ENCODE measurements around the gene SLC25A29. TPM values are rescaled to one million over a fixed set of nuclear protein-coding genes. Genes with fewer than 3 reads are reported as not detected.
"Not testable (repeated sequence)": the region's sequence is repeated elsewhere in the genome, so short reads cannot be mapped to it uniquely, and the experiment has no call there.

Gene SLC25A29
- total and polyA plus RNA-seq, 2 donors (not counting 1 experiment from before 2014, with no cell fraction given), result 6.2 to 24.1 TPM

GRCh38 chr14:100345711-100346110 lies 39.5 kb upstream of the SLC25A29 start:
- Histone ChIP-seq H4K20me1 (ENCODE audit: control insufficient read depth, extremely low read depth, insufficient read depth, low read length) (no peaks in the 10 kb centered on the region), H3K9ac (ENCODE audit: insufficient read depth, low read length) (no peak overlapping the region), H3K9me3 (ENCODE audit: control insufficient read depth, insufficient read depth, low read depth, low read length) (no peaks in the 10 kb centered on the region), H3K4me3 (replicated peaks in 1 of 4; ENCODE audit: control extremely low read depth in 1 of 4, insufficient read depth in 1 of 4, low read depth in 3 of 4, low read length in 4 of 4) (no peak overlapping the region), H3K79me2 (ENCODE audit: control insufficient read depth, insufficient read depth, low read length) (no peaks in the 10 kb centered on the region), H3K4me2 (ENCODE audit: extremely low read depth, insufficient read depth, low read length) (no peak overlapping the region), H2AFZ (ENCODE audit: low read length) (no peak overlapping the region), H3K36me3 (ENCODE audit: control insufficient read depth, insufficient read depth, low read length) (peaks cover 14% of the 10 kb centered on the region), H3K27me3 (ENCODE audit: control insufficient read depth, insufficient read depth, low read length) (no peaks in the 10 kb centered on the region), H3K27ac (ENCODE audit: insufficient read depth, low read length) (no peak overlapping the region), H3K4me1 (ENCODE audit: control insufficient read depth, extremely low read depth, insufficient read depth, low read length) (no peaks in the 10 kb centered on the region)
- no peak for DNase-seq (ENCODE audit: low read depth in 2 of 2)
- TF ChIP-seq CTCF (conservative IDR thresholded peaks at IDR 0.05 in 1 of 2, IDR thresholded peaks at IDR 0.05 in 1 of 2; ENCODE audit: low read depth in 1 of 2, low read length in 2 of 2) (no peak), EZH2 (IDR thresholded peaks at IDR 0.05; ENCODE audit: low read length, missing control alignments) (no peak)

- H3K4me1 ChIP-seq (ENCODE audit: control insufficient read depth, extremely low read depth, insufficient read depth, low read length); H3K4me2 ChIP-seq (ENCODE audit: extremely low read depth, insufficient read depth, low read length); H3K4me3 ChIP-seq (replicated peaks in 1 of 4; ENCODE audit: control extremely low read depth in 1 of 4, insufficient read depth in 1 of 4, low read depth in 3 of 4, low read length in 4 of 4); H3K9me3 ChIP-seq (ENCODE audit: control insufficient read depth, insufficient read depth, low read depth, low read length); DNase-seq (ENCODE audit: low read depth in 2 of 2); H3K9ac ChIP-seq (ENCODE audit: insufficient read depth, low read length); H2AFZ ChIP-seq (ENCODE audit: low read length); H4K20me1 ChIP-seq (ENCODE audit: control insufficient read depth, extremely low read depth, insufficient read depth, low read length); H3K27me3 ChIP-seq (ENCODE audit: control insufficient read depth, insufficient read depth, low read length); H3K27ac ChIP-seq (ENCODE audit: insufficient read depth, low read length); H3K79me2 ChIP-seq (ENCODE audit: control insufficient read depth, insufficient read depth, low read length): not testable (repeated sequence)
- H3K36me3 ChIP-seq (ENCODE audit: control insufficient read depth, insufficient read depth, low read length), result peaks cover 19% of the 10 kb centered on the region
Measured at GRCh38 chr14:100344657-100345056, 38.4 kb upstream of the SLC25A29 start.

GRCh38 chr14:100342826-100343225 lies 36.6 kb upstream of the SLC25A29 start:
- not testable (repeated sequence) for H3K27ac ChIP-seq (ENCODE audit: insufficient read depth, low read length); H3K27me3 ChIP-seq (ENCODE audit: control insufficient read depth, insufficient read depth, low read length)
- H3K36me3 ChIP-seq (ENCODE audit: control insufficient read depth, insufficient read depth, low read length), result peaks cover 18% of the 10 kb centered on the region

GRCh38 chr14:100342195-100342594 lies 36.0 kb upstream of the SLC25A29 start:
- Histone ChIP-seq H3K4me1 (ENCODE audit: control insufficient read depth, extremely low read depth, insufficient read depth, low read length) (no peaks in the 10 kb centered on the region), H3K27me3 (ENCODE audit: control insufficient read depth, insufficient read depth, low read length) (no peaks in the 10 kb centered on the region), H2AFZ (ENCODE audit: low read length) (no peak overlapping the region), H3K4me3 (replicated peaks in 1 of 4; ENCODE audit: control extremely low read depth in 1 of 4, insufficient read depth in 1 of 4, low read depth in 3 of 4, low read length in 4 of 4) (no peak overlapping the region), H3K79me2 (ENCODE audit: control insufficient read depth, insufficient read depth, low read length) (no peaks in the 10 kb centered on the region), H3K9ac (ENCODE audit: insufficient read depth, low read length) (no peak overlapping the region), H3K36me3 (ENCODE audit: control insufficient read depth, insufficient read depth, low read length) (peaks cover 21% of the 10 kb centered on the region), H3K4me2 (ENCODE audit: extremely low read depth, insufficient read depth, low read length) (no peak overlapping the region), H3K27ac (ENCODE audit: insufficient read depth, low read length) (no peak overlapping the region), H3K9me3 (ENCODE audit: control insufficient read depth, insufficient read depth, low read depth, low read length) (no peaks in the 10 kb centered on the region), H4K20me1 (ENCODE audit: control insufficient read depth, extremely low read depth, insufficient read depth, low read length) (no peaks in the 10 kb centered on the region)
- no peak for TF ChIP-seq EZH2 (IDR thresholded peaks at IDR 0.05; ENCODE audit: low read length, missing control alignments)
- TF ChIP-seq CTCF (conservative IDR thresholded peaks at IDR 0.05 in 1 of 2, IDR thresholded peaks at IDR 0.05 in 1 of 2; ENCODE audit: low read depth in 1 of 2, low read length in 2 of 2), result no peak
- DNase-seq (ENCODE audit: low read depth in 2 of 2), result no peak

More at GRCh38 chr14:100342826-100343225, 36.6 kb upstream of the SLC25A29 start:
- H2AFZ ChIP-seq (ENCODE audit: low read length); DNase-seq (ENCODE audit: low read depth in 2 of 2); H3K9me3 ChIP-seq (ENCODE audit: control insufficient read depth, insufficient read depth, low read depth, low read length); H3K4me3 ChIP-seq (replicated peaks in 1 of 4; ENCODE audit: control extremely low read depth in 1 of 4, insufficient read depth in 1 of 4, low read depth in 3 of 4, low read length in 4 of 4); H3K4me1 ChIP-seq (ENCODE audit: control insufficient read depth, extremely low read depth, insufficient read depth, low read length); H3K4me2 ChIP-seq (ENCODE audit: extremely low read depth, insufficient read depth, low read length); H4K20me1 ChIP-seq (ENCODE audit: control insufficient read depth, extremely low read depth, insufficient read depth, low read length); H3K9ac ChIP-seq (ENCODE audit: insufficient read depth, low read length); H3K79me2 ChIP-seq (ENCODE audit: control insufficient read depth, insufficient read depth, low read length): not testable (repeated sequence)
